Activated T-cell treated with anti-CD3 and anti-CD28 coated beads, Interleukin-2, amount 50 U/mL, for 48 hours (primary cell): ENCODE results near the gene CALCR.
"Not testable (repeated sequence)": the region's sequence is repeated elsewhere in the genome, so short reads cannot be mapped to it uniquely, and the experiment has no call there.

ENCODE experiments used
- DNase-seq, 2 experiments: peaks; one replicate each; pipeline ENCODE4 v3.0.0-alpha.2; 2020

CALCR gene

GRCh38 chr7:93574646-93575554 is at the start of gene CALCR:
Gene CALCR (minus strand): TSS chr7:93574724. CDS start chr7:93486981, 87,743 bp downstream.
- no peak for DNase-seq

GRCh38 chr7:93623816-93624215 is 49.3 kb upstream of the CALCR start:
- DNase-seq: no peak

- no peak for DNase-seq
These were observed 47.8 kb upstream of the CALCR start for GRCh38 chr7:93622036-93623033.

- DNase-seq: no peak
These were observed 46.3 kb upstream of the CALCR start for GRCh38 chr7:93620864-93621263.

- DNase-seq: no peak
These were observed 45.5 kb upstream of the CALCR start for GRCh38 chr7:93620057-93620456.

- DNase-seq: no peak
These were observed 26.8 kb upstream of the CALCR start for GRCh38 chr7:93601363-93601762.

GRCh38 chr7:93594250-93594649 is 19.7 kb upstream of the CALCR start:
- DNase-seq: no peak

GRCh38 chr7:93592588-93593266 is 18.2 kb upstream of the CALCR start:
- no peak for DNase-seq

GRCh38 chr7:93591224-93592050 is 16.9 kb upstream of the CALCR start:
- not testable (repeated sequence) for DNase-seq

- DNase-seq: not testable (repeated sequence)
These were observed 11.9 kb upstream of the CALCR start for GRCh38 chr7:93586479-93586865.

GRCh38 chr7:93585694-93586478 is 11.4 kb upstream of the CALCR start:
- not testable (repeated sequence) for DNase-seq

GRCh38 chr7:93579431-93579830 is 4.9 kb upstream of the CALCR start:
- DNase-seq: no peak

- no peak for DNase-seq
These were observed 4.2 kb upstream of the CALCR start for GRCh38 chr7:93578762-93579161.

GRCh38 chr7:93575555-93576399 is 1.3 kb upstream of the CALCR start:
- no peak for DNase-seq

GRCh38 chr7:93574269-93574645 is 267 bp downstream of the CALCR start:
- DNase-seq: no peak

- no peak for DNase-seq
These were observed 5.3 kb downstream of the CALCR start for GRCh38 chr7:93569189-93569588.

- DNase-seq: no peak
These were observed 7.6 kb downstream of the CALCR start for GRCh38 chr7:93566876-93567275.

GRCh38 chr7:93563584-93563983 is 10.9 kb downstream of the CALCR start:
- DNase-seq: no peak

- no peak for DNase-seq
These were observed 11.6 kb downstream of the CALCR start for GRCh38 chr7:93562936-93563335.

- DNase-seq: no peak
These were observed 12.4 kb downstream of the CALCR start for GRCh38 chr7:93562106-93562505.
